ENCODE measurements around the gene PXDN. TPM values are rescaled to one million over a fixed set of nuclear protein-coding genes. Genes with fewer than 3 reads are reported as not detected.

Gene PXDN
- total and polyA plus RNA-seq, 9 donors, result 36.0 to 116 (median 54.5) TPM

GRCh38 chr2:1599301-1600085, 144.8 kb downstream of the PXDN start:
- intact Hi-C loops (cut with DNase I), result no loop called here
- WGBS, 3 donors, result 85 to 93% (median 92%) methylated on average over 17 of the region's 17 CpGs

GRCh38 chr2:1598800-1599199, 145.5 kb downstream of the PXDN start:
- WGBS, 3 donors, result 93 to 94% (median 93%) methylated on average over 10 of the region's 10 CpGs
- no peak for DNase-seq
- intact Hi-C loops (cut with DNase I), result no loop called here
- no peaks in the 10 kb centered on the region for H3K9me3 ChIP-seq
- no peak overlapping the region for H3K27ac ChIP-seq
- no peaks in the 10 kb centered on the region for H3K36me3 ChIP-seq
- no peak overlapping the region for H3K4me3 ChIP-seq
- no peak for TF ChIP-seq CTCF (IDR thresholded peaks at IDR 0.05)
- no peak for TF ChIP-seq EP300 (IDR thresholded peaks at IDR 0.05)
- TF ChIP-seq POLR2A (IDR thresholded peaks at IDR 0.05), result no peak
- H3K27me3 ChIP-seq, result no peaks in the 10 kb centered on the region
- H3K4me1 ChIP-seq (ENCODE audit: insufficient read depth), result peaks cover 27% of the 10 kb centered on the region

More at GRCh38 chr2:1599301-1600085, 144.8 kb downstream of the PXDN start:
- no peak for DNase-seq
- Histone ChIP-seq H3K27ac (peak overlapping the region in 1 of 2 donors; percentile 0), H3K36me3 (no peaks in the 10 kb centered on the region), H3K9me3 (no peaks in the 10 kb centered on the region), H3K27me3 (no peaks in the 10 kb centered on the region), H3K4me1 (ENCODE audit: insufficient read depth) (peaks cover 25% of the 10 kb centered on the region), H3K4me3 (no peak overlapping the region)
- TF ChIP-seq CTCF (IDR thresholded peaks at IDR 0.05) (no peak), EP300 (IDR thresholded peaks at IDR 0.05) (no peak), POLR2A (IDR thresholded peaks at IDR 0.05) (no peak)

GRCh38 chr2:1598041-1598710, 146.1 kb downstream of the PXDN start:
- intact Hi-C loops (cut with DNase I), result no loop called here
- no peaks in the 10 kb centered on the region for H3K9me3 ChIP-seq
- H3K4me1 ChIP-seq (ENCODE audit: insufficient read depth), result peaks cover 30% of the 10 kb centered on the region
- no peak for DNase-seq
- H3K36me3 ChIP-seq, result no peaks in the 10 kb centered on the region
- H3K4me3 ChIP-seq, result no peak overlapping the region
- TF ChIP-seq EP300 (IDR thresholded peaks at IDR 0.05), result no peak
- TF ChIP-seq POLR2A (IDR thresholded peaks at IDR 0.05), result no peak
- no peak for TF ChIP-seq CTCF (IDR thresholded peaks at IDR 0.05)
- WGBS, 3 donors, result 92 to 94% (median 93%) methylated on average over 12 to 20 of the region's 20 CpGs
- H3K27me3 ChIP-seq, result no peaks in the 10 kb centered on the region
- no peak overlapping the region for H3K27ac ChIP-seq

GRCh38 chr2:1595274-1595673, 149.0 kb downstream of the PXDN start:
- WGBS, 3 donors, result 91 to 97% (median 95%) methylated on average over 14 of the region's 14 CpGs
- no peak for DNase-seq
- intact Hi-C loops (cut with DNase I), result no loop called here

More at GRCh38 chr2:1595274-1595673, 149.0 kb downstream of the PXDN start:
- Histone ChIP-seq H3K9me3 (no peaks in the 10 kb centered on the region), H3K27ac (no peak overlapping the region), H3K4me3 (no peak overlapping the region), H3K36me3 (no peaks in the 10 kb centered on the region), H3K27me3 (no peaks in the 10 kb centered on the region), H3K4me1 (ENCODE audit: insufficient read depth) (peaks cover 16% of the 10 kb centered on the region)
- TF ChIP-seq EP300 (IDR thresholded peaks at IDR 0.05), result no peak
- TF ChIP-seq CTCF (IDR thresholded peaks at IDR 0.05), result no peak
- no peak for TF ChIP-seq POLR2A (IDR thresholded peaks at IDR 0.05)
